Superior temporal gyrus (tissue), 1 donor: ENCODE results near the gene CATSPERE.
"Not testable (repeated sequence)": the region's sequence is repeated elsewhere in the genome, so short reads cannot be mapped to it uniquely, and the experiment has no call there.

Experiments used
- DNase-seq: peaks from one replicate; pipeline ENCODE4 v3.0.0-alpha.2; 2016; ENCODE audit errors: extremely low spot score

Gene CATSPERE

GRCh38 chr1:244449936-244450508, 11.1 kb upstream of the CATSPERE start:
- peak; percentile 21 for DNase-seq

- peak; percentile 76 for DNase-seq
Observed at GRCh38 chr1:244450597-244451538, 10.2 kb upstream of the CATSPERE start.

- DNase-seq: no peak
Observed at GRCh38 chr1:244451539-244451950, 9.5 kb upstream of the CATSPERE start, which contains the start of gene ADSS2. ADSS2 (minus strand) TSS chr1:244451909; CDS start chr1:244451817, 92 bp downstream.

- peak; percentile 99 for DNase-seq
Observed at GRCh38 chr1:244451951-244452795, 8.9 kb upstream of the CATSPERE start.

- no peak for DNase-seq
Observed at GRCh38 chr1:244454412-244454811, 6.7 kb upstream of the CATSPERE start.

- no peak for DNase-seq
Observed at GRCh38 chr1:244456586-244456985, 4.5 kb upstream of the CATSPERE start.

- DNase-seq: no peak
Observed at GRCh38 chr1:244458781-244459180, 2.3 kb upstream of the CATSPERE start.

GRCh38 chr1:244460197-244460596, 876 bp upstream of the CATSPERE start:
- no peak for DNase-seq

GRCh38 chr1:244466724-244467123, 5.7 kb downstream of the CATSPERE start:
- no peak for DNase-seq

GRCh38 chr1:244473059-244473605, 12.1 kb downstream of the CATSPERE start:
- DNase-seq: no peak

GRCh38 chr1:244484971-244485370, 23.9 kb downstream of the CATSPERE start:
- DNase-seq: not testable (repeated sequence)

GRCh38 chr1:244494653-244495052, 33.6 kb downstream of the CATSPERE start:
- no peak for DNase-seq

- no peak for DNase-seq
Observed at GRCh38 chr1:244496186-244496585, 35.1 kb downstream of the CATSPERE start.

- no peak for DNase-seq
Observed at GRCh38 chr1:244497805-244498204, 36.7 kb downstream of the CATSPERE start.

- not testable (repeated sequence) for DNase-seq
Observed at GRCh38 chr1:244499484-244499883, 38.4 kb downstream of the CATSPERE start.

GRCh38 chr1:244500515-244500914, 39.4 kb downstream of the CATSPERE start:
- DNase-seq: not testable (repeated sequence)

- DNase-seq: no peak
Observed at GRCh38 chr1:244502630-244503029, 41.6 kb downstream of the CATSPERE start.

- DNase-seq: no peak
Observed at GRCh38 chr1:244513493-244513892, 52.4 kb downstream of the CATSPERE start.

- no peak for DNase-seq
Observed at GRCh38 chr1:244515680-244516079, 54.6 kb downstream of the CATSPERE start.

- no peak for DNase-seq
Observed at GRCh38 chr1:244536316-244536715, 75.2 kb downstream of the CATSPERE start.

GRCh38 chr1:244545511-244545910, 84.4 kb downstream of the CATSPERE start:
- no peak for DNase-seq
